Muscle layer of colon (tissue), 2 donors: ENCODE data around the gene XRCC5.
"Not testable (repeated sequence)": the region's sequence is repeated elsewhere in the genome, so short reads cannot be mapped to it uniquely, and the experiment has no call there.

Experiments used
- H3K27ac ChIP-seq: one replicate; pipeline ENCODE4 v1.7.0; 2013; ENCODE audit warnings: low read depth, mild to moderate bottlenecking, low read length, moderate library complexity
- H3K27me3 ChIP-seq, 2 donors: one replicate each; pipeline ENCODE4 v1.7.0; 2013; ENCODE audit warnings: low read length in 2 of 2, mild to moderate bottlenecking in 2 of 2; ENCODE audit not compliant: insufficient read depth in 2 of 2, control insufficient read depth in 1 of 2
- H3K36me3 ChIP-seq: one replicate; pipeline ENCODE4 v1.7.0; 2013; ENCODE audit warnings: mild to moderate bottlenecking, low read length; ENCODE audit not compliant: insufficient read depth
- H3K4me1 ChIP-seq: one replicate; pipeline ENCODE4 v1.7.0; 2013; ENCODE audit warnings: mild to moderate bottlenecking, low read length; ENCODE audit not compliant: insufficient read depth
- H3K4me3 ChIP-seq, 2 donors: one replicate each; pipeline ENCODE4 v1.7.0; 2013; ENCODE audit warnings: low read length in 2 of 2, low read depth in 1 of 2, mild to moderate bottlenecking in 1 of 2, moderate library complexity in 1 of 2
- H3K9ac ChIP-seq: one replicate; pipeline ENCODE4 v1.7.0; 2013; ENCODE audit warnings: low read length
- H3K9me3 ChIP-seq: one replicate; pipeline ENCODE4 v1.7.0; 2013; ENCODE audit warnings: mild to moderate bottlenecking, low read length
- donor health status: abdominal sarcoma.
- donor health status: Adenocarcinoma of cecum.

XRCC5 gene

DNA sequence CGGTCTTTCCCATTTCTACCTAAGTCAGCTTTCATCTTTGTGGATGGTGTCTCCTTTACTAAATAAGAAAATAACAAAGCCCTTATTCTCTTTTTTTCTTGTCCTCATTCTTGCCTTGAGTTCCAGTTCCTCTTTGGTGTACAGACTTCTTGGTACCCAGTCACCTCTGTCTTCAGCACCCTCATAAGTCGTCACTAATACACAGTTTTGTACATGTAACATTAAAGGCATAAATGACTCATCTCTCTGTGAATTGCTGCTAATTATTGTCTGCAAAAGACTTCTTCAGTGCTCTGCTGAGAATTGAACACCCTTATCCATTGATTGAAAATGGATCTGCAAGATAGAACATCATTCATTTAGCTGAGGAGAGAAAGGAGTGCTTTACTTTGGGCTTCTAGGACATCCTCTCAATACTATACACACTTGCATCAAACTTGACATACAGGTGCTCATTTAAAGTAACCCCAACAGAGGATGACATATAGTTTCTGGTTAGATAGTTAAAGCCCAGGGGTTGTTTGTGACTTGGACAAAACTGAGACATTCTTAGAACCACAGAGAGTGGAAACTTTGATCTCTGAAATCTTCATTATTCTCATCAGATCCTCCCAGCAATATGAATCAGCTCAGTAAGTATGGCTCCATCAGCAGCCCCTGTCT, 97.0 kb downstream of the XRCC5 start:
- no peaks in the 10 kb centered on the region for H3K4me1 ChIP-seq
- no peak overlapping the region for H3K9ac ChIP-seq
- H3K9me3 ChIP-seq = no peaks in the 10 kb centered on the region
- H3K4me3 ChIP-seq = no peak overlapping the region
- H3K27me3 ChIP-seq = no peaks in the 10 kb centered on the region
- H3K27ac ChIP-seq = no peak overlapping the region
- peaks cover 50% of the 10 kb centered on the region for H3K36me3 ChIP-seq

DNA sequence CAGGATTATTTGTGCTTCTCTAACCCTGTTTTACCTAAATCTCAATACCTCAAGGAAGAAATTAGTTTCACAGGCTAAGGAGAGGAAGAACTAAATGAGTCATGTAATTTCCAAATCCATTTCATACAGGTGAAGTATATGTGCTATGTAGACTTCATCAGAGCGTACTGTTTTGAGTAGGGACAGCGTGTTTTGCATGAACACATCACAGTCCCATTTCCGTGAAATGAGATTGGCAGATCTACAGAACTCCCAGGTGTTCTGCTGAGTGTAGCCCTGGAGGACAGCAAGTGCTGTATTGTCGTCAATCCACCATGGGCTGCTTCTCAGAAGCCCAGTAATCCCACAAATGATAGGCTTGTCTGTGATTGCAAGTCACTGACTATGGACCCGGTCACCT, 97.7 kb downstream of the XRCC5 start:
- no peaks in the 10 kb centered on the region for H3K4me1 ChIP-seq
- no peaks in the 10 kb centered on the region for H3K27me3 ChIP-seq
- H3K4me3 ChIP-seq = no peak overlapping the region
- H3K9me3 ChIP-seq = no peaks in the 10 kb centered on the region
- H3K9ac ChIP-seq = no peak overlapping the region
- no peak overlapping the region for H3K27ac ChIP-seq
- peaks cover 44% of the 10 kb centered on the region for H3K36me3 ChIP-seq

DNA sequence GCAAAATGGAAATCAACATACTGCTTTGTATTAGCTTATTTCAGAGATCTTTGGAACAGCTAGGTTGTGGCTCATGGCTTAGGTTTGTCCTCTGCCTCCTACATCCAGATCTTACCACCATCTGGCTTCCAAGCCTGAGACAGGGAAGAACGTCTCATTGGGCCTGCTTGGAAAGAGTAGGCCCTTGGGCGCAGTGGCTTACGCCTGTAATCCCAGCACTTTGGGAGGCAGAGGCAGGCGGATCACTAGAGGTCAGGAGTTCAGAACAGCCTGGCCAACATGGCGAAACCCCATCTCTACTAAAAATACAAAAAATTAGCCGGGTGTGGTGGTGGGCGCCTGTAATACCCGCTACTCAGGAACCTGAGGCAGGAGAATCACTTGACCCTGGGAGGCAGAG, 99.5 kb downstream of the XRCC5 start:
- not testable (repeated sequence) for H3K27ac ChIP-seq, H3K4me3 ChIP-seq, H3K9me3 ChIP-seq, H3K4me1 ChIP-seq, H3K27me3 ChIP-seq, H3K9ac ChIP-seq
- peaks cover 44% of the 10 kb centered on the region for H3K36me3 ChIP-seq

DNA sequence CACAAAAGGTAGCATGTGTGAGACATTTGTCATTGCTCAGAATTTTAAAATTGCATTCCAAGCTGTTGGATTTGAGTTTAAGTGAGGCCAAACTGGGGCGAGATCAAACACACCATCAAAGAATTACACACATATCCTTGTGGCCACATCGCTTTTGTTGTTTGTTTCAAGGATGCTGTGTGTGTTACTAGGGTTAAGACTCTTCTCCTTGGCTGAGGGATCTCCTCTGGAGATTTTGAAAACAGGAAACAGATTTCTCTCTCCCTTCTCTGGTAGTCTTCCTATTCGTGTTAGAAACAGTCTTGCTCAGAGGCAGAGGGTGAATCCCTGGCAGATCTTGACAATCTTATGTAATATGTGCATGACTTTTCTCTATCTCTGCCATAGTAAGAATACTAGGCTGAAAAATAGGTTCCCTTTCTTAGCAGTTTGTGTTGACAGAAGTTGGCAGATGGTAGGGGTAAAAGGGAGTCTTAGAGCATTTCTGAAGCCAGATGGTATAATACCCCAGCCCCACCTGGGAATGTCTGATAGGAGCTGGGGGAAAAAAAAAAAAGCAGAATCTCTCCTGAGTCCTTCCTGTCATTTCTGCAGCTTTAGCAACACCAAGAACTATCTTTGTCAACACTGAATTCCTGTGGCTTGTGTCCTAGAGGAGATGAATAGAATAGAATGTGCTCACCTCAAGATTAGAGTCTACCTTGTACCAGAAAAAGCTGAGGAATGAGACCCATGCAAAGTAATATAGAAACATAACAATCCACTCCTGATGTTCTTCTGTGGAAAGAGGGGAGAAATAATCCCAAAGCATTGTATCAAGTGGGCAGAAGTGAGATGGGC, 101.8 kb downstream of the XRCC5 start:
- no peak overlapping the region for H3K27ac ChIP-seq
- no peaks in the 10 kb centered on the region for H3K27me3 ChIP-seq
- peaks cover 23% of the 10 kb centered on the region for H3K36me3 ChIP-seq

DNA sequence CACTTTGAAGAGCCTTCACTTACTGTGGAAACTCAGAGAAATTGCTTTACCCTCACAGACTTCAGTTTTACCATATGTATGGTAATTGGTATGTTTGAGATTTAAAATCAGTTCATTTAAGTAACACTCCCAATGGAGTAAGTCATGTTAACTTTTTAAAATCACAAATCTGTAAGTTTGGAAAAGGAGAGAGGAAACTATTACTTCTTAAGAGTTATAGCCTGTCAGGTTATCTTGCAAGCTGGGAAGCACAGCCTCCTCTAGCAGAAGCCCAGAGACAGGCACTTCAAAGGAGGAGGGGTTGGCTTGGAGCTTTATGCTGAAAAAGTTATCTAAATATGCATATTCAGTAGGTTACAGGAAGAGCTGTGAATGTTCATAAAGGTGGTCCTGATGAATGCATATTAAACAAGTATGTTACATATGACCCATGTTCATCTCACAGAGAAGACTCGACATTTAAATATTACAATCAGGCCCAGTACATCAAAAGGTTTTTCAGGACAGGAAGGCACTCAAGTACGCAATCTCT, 102.5 kb downstream of the XRCC5 start:
- Histone ChIP-seq H3K9me3 (no peaks in the 10 kb centered on the region), H3K27me3 (no peaks in the 10 kb centered on the region), H3K36me3 (peaks cover 15% of the 10 kb centered on the region), H3K9ac (no peak overlapping the region), H3K4me1 (no peaks in the 10 kb centered on the region), H3K4me3 (no peak overlapping the region), H3K27ac (no peak overlapping the region)

More for the DNA sequence above, 101.8 kb downstream of the XRCC5 start:
- no peaks in the 10 kb centered on the region for H3K4me1 ChIP-seq
- H3K9me3 ChIP-seq = no peaks in the 10 kb centered on the region
- H3K9ac ChIP-seq = no peak overlapping the region
- no peak overlapping the region for H3K4me3 ChIP-seq

DNA sequence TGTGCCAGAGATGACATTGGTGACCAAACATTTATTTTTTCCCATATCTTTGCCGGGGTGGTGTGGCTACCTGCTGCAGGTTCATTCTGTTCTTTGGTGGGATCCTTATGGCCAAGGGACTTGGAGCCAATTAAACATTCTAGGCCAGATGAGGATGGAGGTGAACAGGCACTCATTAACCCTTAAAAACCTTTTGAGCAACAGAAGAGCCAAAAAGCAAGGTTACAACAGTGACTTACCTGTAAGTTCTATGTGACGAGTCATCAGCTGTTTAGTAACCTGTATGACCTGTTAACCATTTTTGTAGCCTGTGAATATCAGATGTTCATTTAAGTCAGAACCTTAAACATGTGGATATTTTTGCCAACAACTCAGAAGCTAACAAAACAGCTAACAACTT, 105.6 kb downstream of the XRCC5 start:
- H3K4me3 ChIP-seq = no peak overlapping the region
- H3K9me3 ChIP-seq = no peaks in the 10 kb centered on the region

DNA sequence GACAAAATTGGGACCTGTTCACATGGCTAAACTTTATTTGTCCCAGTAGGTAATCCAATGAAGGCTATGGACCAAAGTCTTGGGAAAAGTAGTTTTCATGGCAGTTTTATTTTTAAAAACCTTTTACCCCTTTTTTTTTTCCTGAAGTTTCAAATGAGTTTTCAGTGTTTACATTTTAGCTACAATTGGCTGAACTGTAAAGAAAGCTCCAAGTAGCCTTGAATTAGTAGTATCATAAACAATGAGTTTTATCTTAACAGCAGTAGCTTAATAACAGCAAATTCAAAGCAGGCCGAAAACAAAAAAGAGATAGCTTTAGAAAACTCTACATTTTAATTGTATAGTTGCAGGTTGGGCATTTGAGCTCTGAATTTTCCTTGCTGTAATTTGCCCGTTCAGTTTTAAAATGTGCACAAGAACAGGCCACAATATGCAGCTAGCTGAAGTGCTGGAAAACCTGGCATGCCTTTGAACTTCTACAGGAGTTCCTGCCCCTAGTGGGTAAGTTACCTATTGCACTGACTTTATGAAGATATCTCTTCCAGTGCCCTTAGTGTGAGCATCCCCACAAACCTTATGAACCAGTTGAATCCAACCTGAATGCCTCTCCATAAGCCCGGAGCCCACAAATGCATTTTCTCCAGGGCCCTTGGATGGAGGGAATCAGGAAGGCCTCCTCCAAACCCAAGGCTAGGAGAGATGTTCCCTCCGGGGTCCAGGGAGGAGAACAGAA, 106.7 kb downstream of the XRCC5 start:
- Histone ChIP-seq H3K4me1 (no peaks in the 10 kb centered on the region), H3K36me3 (no peaks in the 10 kb centered on the region), H3K27me3 (no peaks in the 10 kb centered on the region), H3K9me3 (no peaks in the 10 kb centered on the region), H3K27ac (no peak overlapping the region), H3K9ac (no peak overlapping the region), H3K4me3 (no peak overlapping the region)

More for the DNA sequence above, 105.6 kb downstream of the XRCC5 start:
- Histone ChIP-seq H3K27me3 (no peaks in the 10 kb centered on the region), H3K27ac (no peak overlapping the region), H3K9ac (no peak overlapping the region), H3K36me3 (no peaks in the 10 kb centered on the region), H3K4me1 (no peaks in the 10 kb centered on the region)

DNA sequence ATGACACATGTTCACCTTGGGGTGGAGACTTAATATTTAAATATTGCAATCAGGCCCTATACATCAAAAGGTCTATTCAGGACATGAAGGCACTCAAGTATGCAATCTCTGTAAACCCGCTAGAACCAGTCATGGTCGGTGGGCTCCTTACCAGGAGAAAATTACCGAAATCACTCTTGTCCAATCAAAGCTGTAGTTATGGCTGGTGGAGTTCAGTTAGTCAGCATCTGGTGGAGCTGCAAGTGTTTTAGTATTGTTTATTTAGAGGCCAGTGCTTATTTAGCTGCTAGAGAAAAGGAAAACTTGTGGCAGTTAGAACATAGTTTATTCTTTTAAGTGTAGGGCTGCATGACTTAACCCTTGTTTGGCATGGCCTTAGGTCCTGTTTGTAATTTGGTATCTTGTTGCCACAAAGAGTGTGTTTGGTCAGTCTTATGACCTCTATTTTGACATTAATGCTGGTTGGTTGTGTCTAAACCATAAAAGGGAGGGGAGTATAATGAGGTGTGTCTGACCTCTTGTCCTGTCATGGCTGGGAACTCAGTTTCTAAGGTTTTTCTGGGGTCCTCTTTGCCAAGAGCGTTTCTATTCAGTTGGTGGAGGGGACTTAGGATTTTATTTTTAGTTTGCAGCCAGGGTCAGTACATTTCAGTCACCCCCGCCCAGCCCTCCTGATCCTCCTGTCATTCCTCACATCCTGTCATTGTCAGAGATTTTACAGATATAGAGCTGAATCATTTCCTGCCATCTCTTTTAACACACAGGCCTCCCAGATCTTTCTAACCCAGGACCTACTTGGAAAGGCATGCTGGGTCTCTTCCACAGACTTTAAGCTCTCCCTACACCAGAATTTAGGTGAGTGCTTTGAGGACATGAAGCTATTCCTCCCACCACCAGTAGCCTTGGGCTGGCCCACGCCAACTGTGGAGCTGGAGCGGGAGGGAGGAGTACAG, 108.1 kb downstream of the XRCC5 start:
- H3K4me3 ChIP-seq = no peak overlapping the region
- no peaks in the 10 kb centered on the region for H3K9me3 ChIP-seq
- no peaks in the 10 kb centered on the region for H3K4me1 ChIP-seq
- H3K9ac ChIP-seq = no peak overlapping the region
- H3K36me3 ChIP-seq = no peaks in the 10 kb centered on the region
- no peak overlapping the region for H3K27ac ChIP-seq
- no peaks in the 10 kb centered on the region for H3K27me3 ChIP-seq

DNA sequence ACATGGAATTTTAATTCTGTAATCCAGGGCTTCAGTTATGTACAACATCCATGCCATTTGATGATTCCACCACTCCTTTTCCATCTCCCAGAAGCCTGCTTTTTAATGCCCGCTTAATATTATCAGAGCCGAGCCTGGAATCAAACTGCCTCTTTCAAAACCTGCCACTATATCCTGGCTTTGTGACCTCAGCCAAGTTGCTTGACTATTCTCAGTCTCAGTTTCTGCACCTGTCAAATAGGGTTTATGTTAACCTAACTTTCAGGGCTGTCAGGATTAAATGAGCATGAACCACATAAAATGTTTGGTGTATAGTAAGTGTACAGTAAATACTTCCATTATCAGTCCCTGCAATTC, 108.7 kb downstream of the XRCC5 start:
- no peak overlapping the region for H3K4me3 ChIP-seq
- no peak overlapping the region for H3K27ac ChIP-seq
- H3K9me3 ChIP-seq = no peaks in the 10 kb centered on the region
- H3K4me1 ChIP-seq = no peaks in the 10 kb centered on the region
- H3K36me3 ChIP-seq = no peaks in the 10 kb centered on the region
- H3K27me3 ChIP-seq = no peaks in the 10 kb centered on the region
- H3K9ac ChIP-seq = no peak overlapping the region

DNA sequence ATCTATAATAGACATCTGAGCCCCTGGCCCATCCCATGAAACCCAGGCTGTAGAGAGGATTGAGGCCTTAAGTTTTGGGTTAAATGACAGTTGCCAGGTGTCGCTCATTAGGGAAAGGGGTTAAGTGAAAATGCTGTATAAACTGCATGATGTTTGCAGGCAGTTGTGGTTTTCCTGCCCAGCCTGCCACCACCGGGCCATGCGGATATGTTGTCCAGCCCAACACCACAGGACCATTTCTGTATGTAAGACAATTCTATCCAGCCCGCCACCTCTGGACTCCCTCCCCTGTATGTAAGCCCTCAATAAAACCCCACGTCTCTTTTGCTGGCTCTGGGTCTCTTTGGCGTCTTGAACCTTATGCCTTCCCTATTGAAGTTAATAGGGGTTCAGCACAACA, 110.7 kb downstream of the XRCC5 start:
- H3K9ac ChIP-seq = no peak overlapping the region
- H3K9me3 ChIP-seq = no peaks in the 10 kb centered on the region
- H3K27me3 ChIP-seq = no peaks in the 10 kb centered on the region
- H3K36me3 ChIP-seq = no peaks in the 10 kb centered on the region
- H3K4me1 ChIP-seq = no peaks in the 10 kb centered on the region
- H3K27ac ChIP-seq = no peak overlapping the region
- H3K4me3 ChIP-seq = no peak overlapping the region
